Fibroblast of skin of left biceps (primary cell): ENCODE results near the gene OR13J1.

Experiments
- DNase-seq, 2 experiments: peaks; one replicate each; pipeline ENCODE4 v3.0.0-alpha.2; 2013; ENCODE audit warnings: low read depth in 2 of 2

The OR13J1 gene

DNA sequence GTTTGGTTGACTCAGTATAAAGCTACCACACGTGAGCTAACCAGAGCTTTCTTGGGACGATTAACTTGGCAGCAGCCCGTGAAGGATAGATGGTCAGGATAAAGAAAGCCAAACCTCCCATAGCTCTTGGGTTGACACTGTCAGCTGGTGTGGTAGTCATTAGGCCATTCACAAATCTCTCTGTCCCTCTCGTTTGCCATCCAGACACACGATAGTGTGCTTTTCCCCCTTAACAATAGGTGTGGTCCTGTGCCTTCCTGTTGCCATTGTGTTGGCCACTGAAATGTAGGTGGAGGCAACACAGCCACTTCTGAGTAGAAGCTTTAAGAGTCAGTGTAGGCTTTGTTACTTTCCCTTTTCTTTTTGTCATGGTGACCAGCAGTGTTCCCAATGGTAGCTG, 11.7 kb downstream of the OR13J1 start:
- DNase-seq, result no peak

DNA sequence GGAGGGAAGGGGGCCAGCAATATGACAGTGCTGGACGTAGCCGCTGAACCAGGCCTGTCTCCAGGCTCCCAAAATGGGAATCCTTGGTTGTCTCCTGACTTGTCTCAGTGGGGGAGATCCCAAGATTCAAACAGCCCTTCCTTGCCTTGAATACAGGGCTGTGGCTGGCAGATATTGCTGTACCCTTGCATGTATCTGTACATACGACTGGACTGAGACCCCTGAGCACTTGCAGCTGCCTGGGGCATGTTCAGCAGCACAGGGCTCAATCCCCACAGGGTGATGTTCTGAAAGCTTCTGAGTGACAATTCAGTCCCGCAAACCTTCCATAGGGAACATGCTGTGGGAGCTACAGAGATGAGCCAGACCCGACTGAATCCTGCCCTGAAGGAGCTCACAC, 13.3 kb downstream of the OR13J1 start:
- DNase-seq, result no peak

DNA sequence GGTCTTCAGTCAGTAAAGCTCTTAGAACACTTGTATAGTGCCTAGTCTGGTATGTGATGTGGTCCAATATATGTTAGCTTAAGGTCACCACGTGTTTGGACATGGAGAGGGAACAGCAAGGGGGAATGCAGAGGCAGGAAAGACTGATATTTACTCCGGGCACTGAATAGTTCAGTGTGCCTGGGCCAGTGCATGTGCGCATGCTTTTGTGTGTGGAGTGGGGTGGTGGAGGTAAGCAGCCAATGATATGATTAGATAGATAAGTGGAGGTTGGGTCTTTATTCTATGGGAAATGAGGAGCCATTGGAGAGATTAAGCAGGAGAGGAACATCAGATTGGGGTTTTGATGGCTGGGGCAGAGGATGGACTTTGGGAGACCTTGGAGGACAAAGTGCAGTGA, 14.0 kb downstream of the OR13J1 start:
- no peak for DNase-seq

DNA sequence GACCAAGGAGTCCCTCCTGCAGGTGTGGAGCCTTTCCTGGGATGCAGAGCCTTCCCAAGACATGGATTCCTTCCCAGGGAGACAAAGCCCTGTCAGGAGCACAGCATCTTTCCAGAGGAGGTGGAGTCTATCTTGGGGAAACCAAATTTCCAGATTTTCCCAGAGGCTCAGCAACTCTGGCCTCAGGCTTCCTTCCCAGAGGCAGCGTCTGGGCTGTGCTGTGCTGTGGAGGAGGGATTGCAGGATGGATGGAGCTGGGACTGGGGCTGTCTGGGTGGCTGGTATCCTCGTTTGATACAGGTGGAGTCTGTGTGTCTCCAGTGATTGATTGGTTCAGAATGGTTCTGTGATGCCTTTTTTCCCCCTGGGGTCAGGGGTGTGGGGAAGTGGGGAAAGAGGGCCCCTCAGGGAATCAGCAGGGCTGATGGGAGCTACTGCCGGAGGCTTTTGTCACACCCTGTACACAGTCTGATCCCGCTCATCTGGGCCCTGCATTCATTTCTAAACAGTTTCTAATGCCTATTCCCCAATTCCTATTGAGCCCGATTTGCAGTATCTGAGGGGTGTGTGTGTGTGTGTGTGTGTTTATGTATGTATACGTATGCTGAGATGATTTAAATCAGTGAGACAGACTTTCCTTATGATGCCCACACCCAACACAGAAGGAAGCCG, 16.0 kb downstream of the OR13J1 start:
- no peak for DNase-seq

DNA sequence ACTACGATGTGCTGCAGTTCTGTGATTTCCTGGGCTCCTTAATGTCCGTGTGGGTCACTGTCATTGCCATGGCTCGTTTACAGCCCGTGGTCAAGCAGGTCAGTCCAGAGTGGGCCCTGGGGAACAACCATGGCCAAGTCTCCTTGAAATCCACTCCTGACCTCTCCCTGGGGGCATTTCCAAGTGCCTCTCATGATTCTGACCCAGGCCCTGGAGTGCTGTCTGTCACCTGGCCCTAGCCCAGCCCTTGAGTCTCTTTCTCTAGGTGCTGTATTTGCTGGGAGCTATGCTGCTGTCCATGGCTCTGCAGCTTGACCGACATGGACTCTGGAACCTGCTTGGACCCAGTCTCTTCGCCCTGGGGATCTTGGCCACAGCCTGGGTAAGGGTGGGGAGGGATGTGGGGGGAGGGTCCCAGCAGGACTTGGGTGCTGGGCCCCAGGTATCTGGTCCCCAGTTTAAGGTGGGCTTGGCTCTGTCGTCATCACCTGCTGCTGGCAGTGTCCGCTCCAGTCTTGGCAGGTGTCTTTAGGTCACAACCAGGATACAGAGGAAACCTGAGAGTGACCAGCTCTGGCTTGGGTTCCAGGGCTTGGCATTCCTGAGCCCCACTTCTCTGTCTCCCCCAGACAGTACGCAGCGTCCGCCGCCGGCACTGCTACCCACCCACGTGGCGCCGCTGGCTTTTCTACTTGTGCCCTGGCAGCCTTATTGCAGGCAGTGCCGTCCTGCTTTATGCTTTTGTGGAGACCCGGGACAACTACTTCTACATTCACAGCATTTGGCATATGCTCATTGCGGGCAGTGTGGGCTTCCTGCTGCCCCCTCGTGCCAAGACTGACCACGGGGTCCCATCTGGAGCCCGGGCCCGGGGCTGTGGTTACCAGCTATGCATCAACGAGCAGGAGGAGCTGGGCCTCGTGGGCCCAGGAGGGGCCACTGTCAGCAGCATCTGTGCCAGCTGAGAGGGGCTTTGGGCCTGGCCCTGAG, 17.0 kb downstream of the OR13J1 start:
- DNase-seq, result no peak

DNA sequence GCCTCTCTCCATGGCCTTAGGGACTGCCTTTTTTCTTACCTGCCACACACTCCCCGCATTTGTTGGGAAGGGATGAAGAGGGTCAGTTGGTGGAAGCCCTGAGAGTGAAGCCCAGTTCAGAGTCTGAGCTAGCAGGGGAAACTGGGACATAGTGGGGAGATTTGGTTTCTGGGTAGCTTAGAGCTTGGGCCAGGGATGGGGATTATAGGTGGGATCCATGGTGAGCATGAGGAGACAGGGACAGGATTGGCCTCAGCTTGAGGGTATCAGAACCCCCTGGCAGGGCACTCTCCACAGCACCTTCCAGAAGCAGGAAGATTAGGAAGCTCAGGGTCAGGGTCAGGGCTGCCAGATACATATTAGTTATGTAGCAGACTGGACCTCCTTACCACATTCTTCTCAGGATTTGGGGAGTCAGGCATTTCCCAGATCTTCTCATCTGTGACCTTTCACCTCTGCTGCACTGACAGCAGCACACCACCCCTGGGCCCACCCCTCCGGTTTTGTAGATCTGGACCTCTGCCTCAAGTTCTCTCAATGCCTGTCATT, 17.9 kb downstream of the OR13J1 start:
- DNase-seq, result no peak

DNA sequence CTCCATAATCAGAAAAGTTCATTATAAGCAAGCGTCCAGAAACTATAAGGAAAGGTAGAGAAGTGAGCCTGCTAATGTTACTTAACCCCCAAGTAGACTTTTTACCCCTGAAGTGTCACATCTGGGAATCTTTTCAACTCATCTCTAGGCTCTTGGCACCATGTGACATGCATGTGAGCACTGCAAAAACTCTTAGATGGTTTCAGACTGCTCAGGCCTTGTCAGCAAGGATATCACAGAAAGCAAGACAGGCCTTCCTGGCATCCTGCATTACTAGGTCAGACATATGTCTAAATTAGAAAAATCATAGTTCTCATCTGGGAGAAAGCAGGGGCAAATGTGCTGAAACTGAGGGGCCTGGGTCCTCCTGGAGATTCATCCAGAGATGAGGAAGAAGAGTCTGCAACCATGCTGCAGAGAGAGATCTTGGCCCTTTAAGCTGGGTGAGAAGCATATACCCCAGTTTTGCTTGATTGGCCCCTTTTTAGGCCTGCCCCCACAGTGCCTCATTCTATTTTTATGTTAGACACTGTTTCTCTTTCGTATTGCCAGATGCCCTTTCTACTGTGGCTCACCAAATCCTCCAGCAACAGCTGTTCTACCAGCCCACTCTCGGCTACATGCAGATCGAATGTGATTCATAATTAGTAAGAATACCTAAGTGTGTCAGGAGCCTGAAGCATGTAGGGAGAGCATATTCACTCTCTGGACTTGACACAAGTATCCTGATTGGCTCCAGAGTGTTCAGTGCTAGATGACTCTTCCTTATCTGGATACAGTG, 22.2 kb downstream of the OR13J1 start:
- peak; percentile 32 to 42 for DNase-seq

DNA sequence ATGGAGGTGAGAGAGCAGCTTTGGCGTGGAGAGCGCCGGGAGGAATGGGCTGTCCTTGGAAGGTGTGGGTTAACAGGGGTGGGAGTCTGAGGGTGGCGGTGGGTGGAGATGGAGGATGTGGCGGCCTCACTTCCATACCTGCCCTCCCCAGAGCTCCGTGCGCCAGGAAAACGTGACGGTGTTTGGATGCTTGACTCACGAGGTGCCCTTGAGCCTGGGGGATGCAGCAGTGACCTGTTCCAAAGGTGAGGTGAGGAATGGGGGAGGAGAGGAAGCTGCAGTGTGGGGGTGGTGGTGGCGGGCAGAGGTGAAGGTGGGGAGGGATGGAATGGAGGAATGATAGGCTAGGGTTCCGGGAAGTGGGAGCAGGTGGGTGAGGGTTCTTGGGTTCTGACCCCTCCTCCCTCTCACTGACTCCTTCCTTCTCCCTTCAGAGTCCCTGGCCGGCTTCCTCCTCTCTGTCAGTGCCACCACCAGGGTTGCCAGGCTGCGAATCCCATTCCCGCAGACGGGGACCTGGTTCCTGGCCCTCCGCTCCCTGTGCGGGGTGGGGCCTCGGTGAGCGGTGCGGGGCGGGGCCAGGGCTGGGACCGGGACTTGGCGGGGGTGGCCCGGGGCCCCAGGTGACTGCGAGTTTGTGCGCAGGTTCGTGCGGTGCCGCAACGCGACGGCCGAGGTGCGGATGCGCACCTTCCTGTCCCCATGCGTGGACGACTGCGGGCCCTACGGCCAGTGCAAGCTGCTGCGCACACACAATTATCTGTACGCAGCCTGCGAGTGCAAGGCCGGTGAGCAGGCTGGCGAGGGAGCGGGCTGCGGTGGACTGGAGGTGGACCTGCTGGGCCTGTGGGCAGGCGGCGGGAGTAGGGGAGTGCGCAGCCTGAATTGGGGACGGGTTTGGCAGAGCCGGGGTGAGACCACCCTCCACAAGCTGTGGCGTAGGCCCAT, 24.1 kb downstream of the OR13J1 start:
- DNase-seq, result no peak

DNA sequence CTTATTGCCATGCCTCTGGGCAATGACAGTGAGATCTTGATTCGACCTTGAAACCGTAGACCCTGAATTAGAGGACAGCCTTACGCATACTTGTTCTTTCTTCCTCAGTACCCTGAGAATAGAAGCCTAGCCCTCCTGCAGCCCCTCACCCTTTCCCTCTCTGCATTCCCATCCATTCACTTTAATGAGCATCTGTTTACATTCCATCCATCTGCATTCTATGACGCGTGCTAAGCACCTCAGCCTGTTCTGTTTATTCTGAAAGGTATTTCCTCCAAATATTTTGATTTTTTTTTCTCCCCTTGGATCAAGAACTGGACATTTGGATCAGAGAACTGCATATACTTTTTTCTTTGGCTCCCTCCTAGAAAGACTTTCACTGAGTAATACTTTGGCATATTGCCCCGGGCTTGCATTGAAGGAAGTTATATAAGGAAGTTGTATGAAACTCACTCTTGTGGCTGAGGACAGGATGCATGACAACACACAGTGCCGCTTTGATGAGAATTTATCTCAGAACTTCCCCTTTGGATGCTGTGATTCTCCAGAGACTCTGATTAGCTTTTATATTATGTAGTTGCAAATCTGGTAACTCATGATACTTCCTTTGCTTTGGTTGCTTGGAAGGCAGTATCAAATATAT, 25.5 kb downstream of the OR13J1 start:
- DNase-seq, result peak; percentile 75 to 78

DNA sequence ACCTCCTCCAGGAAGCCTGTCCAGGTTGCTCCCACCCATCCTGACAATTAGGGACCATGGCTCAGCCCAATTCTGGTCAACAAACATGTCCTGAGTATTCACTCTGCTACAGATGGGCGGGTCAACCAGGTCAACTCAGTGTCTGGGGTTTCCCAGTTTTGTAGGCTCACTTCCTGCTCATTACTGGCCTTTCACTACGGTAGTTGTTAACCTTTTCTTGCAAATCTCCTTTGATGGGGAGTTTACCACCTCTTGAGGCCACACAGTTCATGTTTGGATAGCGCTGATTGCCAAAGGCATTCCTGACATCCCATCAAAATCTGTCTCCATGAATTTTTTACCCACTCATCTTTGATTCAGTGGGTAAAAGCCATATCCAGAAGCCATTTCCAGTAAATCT, 27.4 kb downstream of the OR13J1 start:
- DNase-seq, result no peak

DNA sequence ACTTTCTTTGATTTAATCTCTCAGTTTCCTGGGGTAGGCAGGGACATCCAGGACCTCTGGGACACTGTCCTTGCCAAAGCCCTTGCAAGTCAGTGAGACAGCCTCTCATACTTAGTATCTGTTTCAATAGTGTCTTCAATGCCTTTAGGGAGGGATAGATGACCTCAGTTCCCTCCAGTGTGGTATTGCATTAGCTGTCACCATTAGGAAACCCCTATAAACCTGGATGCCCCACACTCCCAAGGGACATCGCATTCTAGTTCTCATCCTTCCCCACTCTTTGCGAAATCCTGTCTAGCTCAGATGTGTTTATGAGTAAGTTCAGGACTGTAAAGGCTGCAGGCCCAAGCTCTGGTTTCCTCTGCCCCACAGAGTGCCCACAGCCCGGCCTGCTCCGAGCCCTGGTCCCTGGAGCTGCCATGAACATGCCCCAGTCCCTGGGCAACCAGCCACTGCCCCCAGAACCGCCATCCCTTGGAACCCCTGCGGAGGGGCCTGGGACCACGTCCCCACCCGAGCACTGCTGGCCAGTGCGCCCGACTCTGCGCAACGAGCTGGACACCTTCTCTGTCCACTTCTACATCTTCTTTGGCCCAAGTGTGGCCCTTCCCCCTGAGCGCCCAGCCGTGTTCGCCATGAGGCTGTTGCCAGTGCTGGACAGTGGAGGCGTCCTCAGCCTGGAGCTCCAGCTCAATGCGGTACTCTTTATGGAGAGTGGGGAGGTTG, 28.0 kb downstream of the OR13J1 start:
- no peak for DNase-seq

DNA sequence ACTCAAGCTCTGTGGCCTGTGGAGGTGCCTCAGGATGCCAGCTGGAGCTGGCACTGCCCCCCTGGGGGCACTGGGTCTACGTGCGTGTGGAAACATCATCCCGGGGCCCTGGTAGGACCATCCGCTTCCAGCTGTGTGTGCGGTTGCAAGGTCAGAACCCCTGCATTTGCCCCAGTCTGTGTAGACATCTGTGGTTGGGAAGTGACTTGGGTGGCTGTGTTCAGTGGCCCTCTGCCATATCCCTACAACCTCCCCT, 28.6 kb downstream of the OR13J1 start:
- DNase-seq, result no peak

DNA sequence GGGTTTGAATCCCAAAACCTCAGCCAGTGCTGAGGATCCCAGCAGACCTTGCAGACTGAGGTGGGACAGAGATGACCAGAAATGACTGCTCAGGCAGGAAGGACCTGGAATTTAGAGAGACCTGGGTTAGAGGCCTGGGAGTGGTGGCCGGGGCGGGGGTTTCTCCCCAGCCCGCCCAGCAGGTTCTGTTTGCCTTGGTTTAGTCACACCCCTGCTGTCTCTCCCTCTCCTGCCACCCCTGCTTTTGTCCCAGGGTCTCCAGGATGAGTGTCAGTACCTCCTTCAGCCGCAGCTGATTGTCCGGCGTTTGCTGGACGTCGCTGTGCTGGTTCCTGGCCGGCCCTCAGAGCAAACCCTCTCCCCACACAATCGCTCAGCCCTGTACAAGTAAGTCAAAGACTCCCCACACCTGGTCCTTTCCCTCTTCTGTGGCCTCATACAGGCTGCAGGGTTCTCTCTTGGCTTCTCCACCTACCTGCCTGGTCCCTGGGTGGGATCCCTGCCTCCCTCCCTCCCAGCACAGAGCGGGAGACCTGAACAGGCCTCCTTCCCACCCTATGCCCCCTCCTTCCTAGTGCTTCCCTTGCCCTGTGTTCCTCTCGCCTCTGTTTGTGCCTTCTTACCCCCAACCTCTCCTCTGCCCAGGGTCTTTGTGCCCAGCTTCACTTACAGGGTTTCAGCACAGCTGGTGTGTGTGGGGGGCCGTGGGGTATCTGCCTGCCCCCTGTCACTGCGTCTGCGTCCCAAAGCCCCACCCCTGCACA, 29.1 kb downstream of the OR13J1 start:
- DNase-seq, result no peak

DNA sequence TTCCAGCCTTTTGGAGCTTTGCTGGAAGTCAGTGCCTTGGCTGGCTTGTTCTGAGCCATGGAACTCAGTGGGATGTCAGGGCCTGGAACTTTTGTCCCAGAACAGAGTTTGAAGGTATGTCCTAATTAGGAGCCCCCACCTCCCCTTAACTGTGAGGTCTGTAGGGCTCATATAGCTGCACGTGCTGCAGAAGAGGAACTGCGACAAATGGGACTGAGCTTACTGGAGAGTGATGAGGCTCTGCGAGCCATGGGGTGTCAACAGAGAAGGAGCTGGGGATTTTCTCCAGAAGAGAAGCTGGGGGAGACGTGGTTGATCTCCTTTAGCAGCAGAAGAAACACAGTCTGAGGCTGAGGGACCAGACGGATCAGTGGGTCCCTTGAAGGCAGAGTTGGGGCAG, 30.3 kb downstream of the OR13J1 start:
- DNase-seq, result no peak

DNA sequence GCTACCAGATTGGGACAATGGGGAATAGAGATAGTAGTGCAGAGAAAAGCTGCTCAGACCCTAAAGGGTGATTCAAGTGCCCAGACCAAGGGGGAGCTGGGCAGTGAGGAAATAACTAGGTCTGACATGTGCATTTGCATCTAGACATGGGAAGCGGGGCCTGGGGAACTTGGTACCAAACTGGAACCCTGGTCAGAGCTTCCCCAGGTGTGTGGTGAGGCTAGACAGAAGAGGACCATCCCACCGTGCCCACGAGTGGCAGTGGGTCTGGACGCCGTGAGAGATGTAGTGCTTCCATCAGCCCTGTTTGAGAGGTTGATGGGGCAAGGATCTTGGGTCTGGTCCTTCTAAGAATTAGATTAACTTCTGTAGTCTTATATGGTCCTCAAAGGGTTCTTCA, 33.6 kb downstream of the OR13J1 start:
- no peak for DNase-seq

DNA sequence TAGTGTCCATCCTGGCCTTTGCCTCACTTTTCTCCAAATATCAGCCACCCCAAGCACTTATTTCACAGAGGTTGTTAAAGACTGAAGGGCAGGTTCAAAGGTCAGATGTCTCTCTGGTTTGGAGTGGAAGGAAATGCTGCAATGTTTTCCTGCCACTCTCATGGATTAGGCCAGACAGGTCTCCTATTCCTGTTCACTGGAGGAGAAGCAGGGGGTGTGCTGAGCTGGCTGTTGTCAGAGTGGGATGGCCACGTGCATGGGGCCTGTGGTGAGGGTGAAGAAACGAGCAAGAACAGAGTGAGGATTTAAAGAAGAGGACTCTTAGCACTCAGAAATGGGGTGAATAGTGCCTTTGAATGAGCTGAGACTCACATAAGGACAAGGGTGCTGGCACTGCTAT, 34.4 kb downstream of the OR13J1 start:
- no peak for DNase-seq

DNA sequence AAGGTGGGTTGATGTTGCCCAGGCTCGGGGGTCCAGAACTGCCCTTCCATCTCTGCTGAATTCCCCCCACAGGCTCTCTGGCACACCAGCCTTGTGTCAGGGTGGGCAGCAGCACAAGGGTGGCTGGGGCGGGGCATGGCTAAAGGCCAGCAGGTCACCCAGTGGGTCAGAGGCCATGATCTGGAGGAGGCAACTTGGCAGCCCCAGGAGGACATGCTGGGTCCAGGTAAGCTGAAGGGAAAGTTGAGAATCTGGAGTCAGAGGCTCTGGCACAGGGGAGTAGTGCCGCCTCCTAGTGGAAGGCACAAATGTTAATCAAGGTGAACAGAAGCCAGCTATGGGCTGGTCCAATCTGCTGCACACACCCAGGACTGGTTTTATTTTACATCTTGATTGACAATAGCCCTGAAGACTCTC, 35.0 kb downstream of the OR13J1 start:
- DNase-seq, result no peak

DNA sequence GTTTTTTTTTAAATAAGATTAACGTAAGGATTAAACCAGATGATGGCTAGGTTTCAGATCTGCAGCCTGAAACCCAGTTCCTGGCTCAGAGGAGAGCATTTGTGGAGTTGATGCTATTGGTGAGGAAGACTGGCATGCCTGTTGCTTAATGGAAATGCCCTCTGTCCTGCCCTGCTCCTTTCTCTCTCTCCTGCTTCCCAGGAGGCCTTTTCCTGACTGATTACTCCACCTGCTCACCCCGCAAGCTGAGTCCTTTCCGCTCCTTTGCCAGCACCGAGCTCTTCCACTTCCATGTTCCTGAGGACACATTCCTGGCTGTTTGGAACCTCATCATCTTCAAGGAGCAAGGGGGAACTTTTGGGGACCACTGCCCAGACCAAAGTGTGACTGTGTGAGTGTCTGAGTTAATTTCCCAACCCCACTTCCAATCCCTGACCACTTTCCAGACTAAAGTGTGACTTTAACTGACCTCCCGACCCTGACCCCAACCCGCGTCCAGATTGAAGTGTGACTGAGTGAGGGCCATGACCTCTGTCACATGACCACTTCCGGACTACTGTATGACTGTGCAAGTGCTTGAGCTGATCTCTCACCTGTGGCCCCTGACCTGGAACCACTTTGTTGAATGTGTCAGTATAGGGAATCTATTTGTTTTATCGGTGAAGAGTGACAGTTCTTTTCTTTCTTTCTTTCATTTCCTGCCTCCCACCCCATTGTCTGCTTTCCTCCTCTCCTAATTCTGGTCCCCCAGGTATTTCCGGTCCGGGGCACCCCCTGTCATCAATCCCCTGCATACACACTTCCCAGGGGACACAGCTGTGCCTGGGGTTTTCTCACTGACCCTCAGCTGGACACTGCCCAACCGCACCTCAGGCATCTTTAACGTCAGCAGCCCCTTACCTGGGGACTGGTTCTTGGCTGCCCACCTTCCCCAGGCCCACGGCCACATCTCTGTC, 35.7 kb downstream of the OR13J1 start:
- DNase-seq, result no peak
